NB4 (cell line): ENCODE measurements around the gene ELOVL7.
"Not testable (repeated sequence)": the region's sequence is repeated elsewhere in the genome, so short reads cannot be mapped to it uniquely, and the experiment has no call there.

Source experiments
- POLR2A ChIP-seq: IDR thresholded peaks from 2 replicates; pipeline ENCODE4 v1.6.1; 2011; ENCODE audit warnings: mild to moderate bottlenecking; ENCODE audit not compliant: insufficient read length; ENCODE audit errors: extremely low read depth
- TF ChIP-seq, protein P1 (sequence below): IDR thresholded peaks from one replicate; pipeline ENCODE4 v1.5.1; 2012; ENCODE audit warnings: low read depth, low read length
- TF ChIP-seq, protein P2 (sequence below): IDR thresholded peaks from 2 replicates; pipeline ENCODE4 v1.6.1; 2011; ENCODE audit warnings: low read depth, low read length

DNA sequence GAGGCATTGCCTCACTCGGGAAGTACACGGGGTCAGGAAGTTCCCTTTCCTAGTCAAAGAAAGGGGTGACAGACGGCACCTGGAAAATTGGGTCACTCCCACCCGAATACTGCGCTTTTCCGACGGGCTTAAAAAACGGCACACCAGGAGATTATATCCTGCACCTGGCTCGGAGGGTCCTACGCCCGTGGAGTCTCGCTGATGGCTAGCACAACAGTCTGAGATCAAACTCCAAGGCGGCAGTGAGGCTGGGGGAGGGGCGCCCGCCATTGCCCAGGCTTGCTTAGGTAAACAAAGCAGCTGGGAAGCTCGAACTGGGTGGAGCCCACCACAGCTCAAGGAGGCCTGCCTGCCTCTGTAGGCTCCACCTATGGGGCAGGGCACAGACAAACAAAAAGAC lies 16.5 kb upstream of the ELOVL7 start:
- TF ChIP-seq, protein P1, sequence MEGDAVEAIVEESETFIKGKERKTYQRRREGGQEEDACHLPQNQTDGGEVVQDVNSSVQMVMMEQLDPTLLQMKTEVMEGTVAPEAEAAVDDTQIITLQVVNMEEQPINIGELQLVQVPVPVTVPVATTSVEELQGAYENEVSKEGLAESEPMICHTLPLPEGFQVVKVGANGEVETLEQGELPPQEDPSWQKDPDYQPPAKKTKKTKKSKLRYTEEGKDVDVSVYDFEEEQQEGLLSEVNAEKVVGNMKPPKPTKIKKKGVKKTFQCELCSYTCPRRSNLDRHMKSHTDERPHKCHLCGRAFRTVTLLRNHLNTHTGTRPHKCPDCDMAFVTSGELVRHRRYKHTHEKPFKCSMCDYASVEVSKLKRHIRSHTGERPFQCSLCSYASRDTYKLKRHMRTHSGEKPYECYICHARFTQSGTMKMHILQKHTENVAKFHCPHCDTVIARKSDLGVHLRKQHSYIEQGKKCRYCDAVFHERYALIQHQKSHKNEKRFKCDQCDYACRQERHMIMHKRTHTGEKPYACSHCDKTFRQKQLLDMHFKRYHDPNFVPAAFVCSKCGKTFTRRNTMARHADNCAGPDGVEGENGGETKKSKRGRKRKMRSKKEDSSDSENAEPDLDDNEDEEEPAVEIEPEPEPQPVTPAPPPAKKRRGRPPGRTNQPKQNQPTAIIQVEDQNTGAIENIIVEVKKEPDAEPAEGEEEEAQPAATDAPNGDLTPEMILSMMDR, result not testable (repeated sequence)
- not testable (repeated sequence) for TF ChIP-seq POLR2A
- TF ChIP-seq, protein P2, sequence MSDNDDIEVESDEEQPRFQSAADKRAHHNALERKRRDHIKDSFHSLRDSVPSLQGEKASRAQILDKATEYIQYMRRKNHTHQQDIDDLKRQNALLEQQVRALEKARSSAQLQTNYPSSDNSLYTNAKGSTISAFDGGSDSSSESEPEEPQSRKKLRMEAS, result not testable (repeated sequence)
